ENCODE results near the gene PARP9. TPM values are rescaled to one million over a fixed set of nuclear protein-coding genes. Genes with fewer than 3 reads are reported as not detected.
A peak's percentile ranks its signal among the peaks of the same experiment; 100 is the strongest.

PARP9 gene
- total and polyA plus RNA-seq, 2 of the 13 experiments (the other 11 are each of a cell fraction or from before 2014, with no cell fraction given), result 6.5 to 10.6 TPM

DNA sequence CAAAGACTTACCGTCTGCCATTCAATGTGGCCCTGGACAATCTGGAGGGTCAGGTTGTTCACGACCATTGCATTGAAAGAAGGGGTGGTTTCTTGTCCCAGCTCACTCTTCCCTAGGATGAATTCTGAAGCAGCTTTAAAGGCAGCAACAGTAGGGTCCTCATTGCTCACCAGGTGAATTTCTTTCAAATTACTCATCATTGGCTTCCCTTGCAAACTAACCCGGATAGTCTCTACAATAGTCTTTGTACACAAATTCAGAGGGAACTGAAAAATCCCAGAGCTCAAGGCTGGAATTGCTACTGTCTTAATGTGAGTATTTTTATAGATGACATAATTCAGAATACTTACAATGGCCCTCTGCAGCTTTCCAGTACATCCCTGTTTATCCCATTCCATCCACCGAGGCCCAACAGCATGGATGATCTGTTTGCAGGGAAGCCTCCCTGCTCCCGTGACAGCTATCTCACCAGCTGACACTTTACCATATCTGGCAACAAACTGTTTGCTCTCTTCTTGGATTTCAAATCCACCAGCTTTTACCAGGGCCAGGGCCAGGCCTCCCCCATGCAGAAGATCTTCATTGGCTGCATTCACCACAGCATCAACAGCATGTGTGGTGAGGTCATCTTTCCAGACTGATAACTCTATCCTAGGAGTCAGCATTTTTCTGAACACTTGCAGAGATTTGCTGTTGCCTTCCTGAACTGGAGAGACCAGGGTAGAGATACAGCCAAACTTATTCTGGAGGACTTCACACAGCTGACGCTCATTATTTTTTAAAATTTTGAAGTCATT is 8.6 kb downstream of the PARP9 start:
- no peak overlapping the region for H3K4me2 ChIP-seq (ENCODE audit: low read depth, low read length)
- ChIA-PET CTCF (ENCODE audit: low intra/inter-chr PET ratio, low total read pairs) (no interaction called here), POLR2A (no interaction called here)
- no peak overlapping the region for H2AFZ ChIP-seq (ENCODE audit: low read length)
- H3K4me3 ChIP-seq (replicated peaks in 1 of 3; ENCODE audit: insufficient read depth in 1 of 3, low read depth in 2 of 3, low read length in 3 of 3), result no peak overlapping the region
- peak in 1 of 2 experiments; percentile 35; a peak in 2 of 4 replicates for TF ChIP-seq MAFK (conservative IDR thresholded peaks at IDR 0.05 in 1 of 2, IDR thresholded peaks at IDR 0.05 in 1 of 2; ENCODE audit: low read length in 2 of 2)
- TF ChIP-seq, protein P1, sequence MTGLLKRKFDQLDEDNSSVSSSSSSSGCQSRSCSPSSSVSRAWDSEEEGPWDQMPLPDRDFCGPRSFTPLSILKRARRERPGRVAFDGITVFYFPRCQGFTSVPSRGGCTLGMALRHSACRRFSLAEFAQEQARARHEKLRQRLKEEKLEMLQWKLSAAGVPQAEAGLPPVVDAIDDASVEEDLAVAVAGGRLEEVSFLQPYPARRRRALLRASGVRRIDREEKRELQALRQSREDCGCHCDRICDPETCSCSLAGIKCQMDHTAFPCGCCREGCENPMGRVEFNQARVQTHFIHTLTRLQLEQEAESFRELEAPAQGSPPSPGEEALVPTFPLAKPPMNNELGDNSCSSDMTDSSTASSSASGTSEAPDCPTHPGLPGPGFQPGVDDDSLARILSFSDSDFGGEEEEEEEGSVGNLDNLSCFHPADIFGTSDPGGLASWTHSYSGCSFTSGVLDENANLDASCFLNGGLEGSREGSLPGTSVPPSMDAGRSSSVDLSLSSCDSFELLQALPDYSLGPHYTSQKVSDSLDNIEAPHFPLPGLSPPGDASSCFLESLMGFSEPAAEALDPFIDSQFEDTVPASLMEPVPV (CRISPR knock-in tag; IDR thresholded peaks at IDR 0.05), result no peak
- H3K27ac ChIP-seq (ENCODE audit: extremely low read length, insufficient read depth, low read length), result no peak overlapping the region
- intact Hi-C loops (cut with micrococcal nuclease; ENCODE audit: unreplicated experiment) (no loop called here), in situ Hi-C loops (cut with HindIII; ENCODE audit: extremely low pct_ligation_motif_present, low pct_unique_long_range_greater_than_20kb) (loop anchor here (5.0 kb wide), 1 partner anchor 122 kb away; no protein-coding TSS in a partner anchor)
- no peaks in the 10 kb centered on the region for H3K9me3 ChIP-seq (ENCODE audit: low read length)
- H3K27me3 ChIP-seq (ENCODE audit: control insufficient read depth in 1 of 2, insufficient read depth in 2 of 2, low read length in 2 of 2), result no peaks in the 10 kb centered on the region
- H3K79me2 ChIP-seq (ENCODE audit: insufficient read depth, low read length), result no peaks in the 10 kb centered on the region
- BruUV-seq (replicated peaks), result no TSS peak
- no peak for DNase-seq (ENCODE audit: low spot score)
- peaks cover 11% of the 10 kb centered on the region for H3K4me1 ChIP-seq (ENCODE audit: insufficient read depth, low read length)
- H3K9ac ChIP-seq (ENCODE audit: insufficient read depth, low read depth, low read length), result no peak overlapping the region
- no peak for ATAC-seq
- 92% methylated on average over 6 of the region's 6 CpGs for WGBS (ENCODE audit: low lambda C conversion rate)
- no peaks in the 10 kb centered on the region for H4K20me1 ChIP-seq (ENCODE audit: insufficient read depth, low read length)
- H3K36me3 ChIP-seq (replicated peaks in 1 of 2; ENCODE audit: control insufficient read depth in 1 of 2, insufficient read depth in 2 of 2, low read length in 2 of 2), result no peaks in the 10 kb centered on the region
- FAIRE-seq, result no peak

DNA sequence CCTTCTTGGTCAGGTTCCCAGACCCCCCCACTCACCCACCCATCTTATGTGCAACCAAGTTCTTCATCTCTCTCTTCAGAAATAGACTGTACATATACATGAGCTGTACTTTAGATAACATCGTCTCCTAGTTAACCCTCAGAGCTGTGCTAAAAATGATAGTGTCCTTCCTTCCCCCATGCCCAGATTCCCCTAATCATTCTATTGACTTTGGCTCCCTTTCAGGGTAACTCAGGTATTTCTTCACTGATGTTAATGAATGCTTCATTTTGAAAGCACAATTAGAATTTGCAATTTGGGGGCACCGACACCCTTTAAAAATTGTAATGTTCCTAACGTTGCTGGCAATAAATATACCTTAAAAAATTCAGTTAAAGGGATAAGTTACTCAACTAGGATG is 10.9 kb downstream of the PARP9 start:
- DNase-seq (ENCODE audit: low spot score) (no peak), ATAC-seq (no peak), FAIRE-seq (no peak)
- Histone ChIP-seq H4K20me1 (ENCODE audit: insufficient read depth, low read length) (no peaks in the 10 kb centered on the region), H3K36me3 (replicated peaks in 1 of 2; ENCODE audit: control insufficient read depth in 1 of 2, insufficient read depth in 2 of 2, low read length in 2 of 2) (no peaks in the 10 kb centered on the region), H3K9ac (ENCODE audit: insufficient read depth, low read depth, low read length) (no peak overlapping the region), H3K4me1 (ENCODE audit: insufficient read depth, low read length) (peaks cover 2% of the 10 kb centered on the region), H3K27me3 (ENCODE audit: control insufficient read depth in 1 of 2, insufficient read depth in 2 of 2, low read length in 2 of 2) (no peaks in the 10 kb centered on the region), H3K4me3 (replicated peaks in 1 of 3; ENCODE audit: insufficient read depth in 1 of 3, low read depth in 2 of 3, low read length in 3 of 3) (no peak overlapping the region), H3K4me2 (ENCODE audit: low read depth, low read length) (no peak overlapping the region), H3K9me3 (ENCODE audit: low read length) (no peaks in the 10 kb centered on the region), H2AFZ (ENCODE audit: low read length) (no peak overlapping the region), H3K79me2 (ENCODE audit: insufficient read depth, low read length) (no peaks in the 10 kb centered on the region), H3K27ac (ENCODE audit: extremely low read length, insufficient read depth, low read length) (no peak overlapping the region)
- POLR2A ChIA-PET, result no interaction called here
- 75% methylated on average over 3 of the region's 3 CpGs for WGBS (ENCODE audit: low lambda C conversion rate)
- no TSS peak for BruUV-seq (replicated peaks)
- in situ Hi-C loops (cut with HindIII; ENCODE audit: extremely low pct_ligation_motif_present, low pct_unique_long_range_greater_than_20kb), result no loop called here
- CTCF ChIA-PET (ENCODE audit: low intra/inter-chr PET ratio, low total read pairs), result no interaction called here
- intact Hi-C loops (cut with micrococcal nuclease; ENCODE audit: unreplicated experiment), result no loop called here
- no peak for TF ChIP-seq REPIN1 (CRISPR knock-in tag; IDR thresholded peaks at IDR 0.05; ENCODE audit: borderline replicate concordance, low read depth)
- no peak for TF ChIP-seq SETDB1 (CRISPR knock-in tag; IDR thresholded peaks at IDR 0.05; ENCODE audit: borderline replicate concordance)
- TF ChIP-seq PHF21A (CRISPR knock-in tag; IDR thresholded peaks at IDR 0.05), result no peak
- TF ChIP-seq PHF5A (CRISPR knock-in tag; IDR thresholded peaks at IDR 0.05; ENCODE audit: low read depth, unreplicated experiment), result no peak
- TF ChIP-seq ZNF17 (CRISPR knock-in tag; IDR thresholded peaks at IDR 0.05), result no peak
- TF ChIP-seq KDM6A (CRISPR knock-in tag; IDR thresholded peaks at IDR 0.05; ENCODE audit: low read depth), result no peak
- TF ChIP-seq GATA4 (IDR thresholded peaks at IDR 0.05; ENCODE audit: borderline replicate concordance, low read depth), result no peak
- no peak for TF ChIP-seq NKX3-1 (CRISPR knock-in tag; IDR thresholded peaks at IDR 0.05)
- TF ChIP-seq, protein P2, sequence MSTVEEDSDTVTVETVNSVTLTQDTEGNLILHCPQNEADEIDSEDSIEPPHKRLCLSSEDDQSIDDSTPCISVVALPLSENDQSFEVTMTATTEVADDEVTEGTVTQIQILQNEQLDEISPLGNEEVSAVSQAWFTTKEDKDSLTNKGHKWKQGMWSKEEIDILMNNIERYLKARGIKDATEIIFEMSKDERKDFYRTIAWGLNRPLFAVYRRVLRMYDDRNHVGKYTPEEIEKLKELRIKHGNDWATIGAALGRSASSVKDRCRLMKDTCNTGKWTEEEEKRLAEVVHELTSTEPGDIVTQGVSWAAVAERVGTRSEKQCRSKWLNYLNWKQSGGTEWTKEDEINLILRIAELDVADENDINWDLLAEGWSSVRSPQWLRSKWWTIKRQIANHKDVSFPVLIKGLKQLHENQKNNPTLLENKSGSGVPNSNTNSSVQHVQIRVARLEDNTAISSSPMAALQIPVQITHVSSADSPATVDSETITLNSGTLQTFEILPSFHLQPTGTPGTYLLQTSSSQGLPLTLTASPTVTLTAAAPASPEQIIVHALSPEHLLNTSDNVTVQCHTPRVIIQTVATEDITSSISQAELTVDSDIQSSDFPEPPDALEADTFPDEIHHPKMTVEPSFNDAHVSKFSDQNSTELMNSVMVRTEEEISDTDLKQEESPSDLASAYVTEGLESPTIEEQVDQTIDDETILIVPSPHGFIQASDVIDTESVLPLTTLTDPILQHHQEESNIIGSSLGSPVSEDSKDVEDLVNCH (CRISPR knock-in tag; IDR thresholded peaks at IDR 0.05), result no peak
- TF ChIP-seq ZNF274 (CRISPR knock-in tag; IDR thresholded peaks at IDR 0.05), result no peak
- TF ChIP-seq RFX3 (CRISPR knock-in tag; IDR thresholded peaks at IDR 0.05), result no peak
- no peak for TF ChIP-seq FOXM1 (CRISPR knock-in tag; IDR thresholded peaks at IDR 0.05)
- no peak for TF ChIP-seq RXRA (CRISPR knock-in tag; IDR thresholded peaks at IDR 0.05)
